Measurements from ENCODE around the gene TCF4. TPM values are rescaled to one million over a fixed set of nuclear protein-coding genes. Genes with fewer than 3 reads are reported as not detected.

Gene TCF4
- polyA plus RNA-seq, 1 experiment = 47.3 TPM

GRCh38 chr18:55510809-55511208 lies 77.2 kb downstream of the TCF4 start:
- POLR2A ChIA-PET = no interaction called here
- peak overlapping the region; percentile 63 for H3K27ac ChIP-seq (ENCODE audit: low read depth, low read length)
- H3K9me3 ChIP-seq (ENCODE audit: control insufficient read depth, insufficient read depth, low read length) = no peaks in the 10 kb centered on the region
- TF ChIP-seq CTCF (IDR thresholded peaks at IDR 0.05; ENCODE audit: low read depth, low read length) = no peak
- DNase-seq (ENCODE audit: low read depth, low spot score) = peak; percentile 32
- peak overlapping the region; percentile 21; the same call in 1 of the 2 replicates for H3K4me3 ChIP-seq (ENCODE audit: low read depth, low read length)
- H3K27me3 ChIP-seq (ENCODE audit: control insufficient read depth, insufficient read depth, low read length) = no peaks in the 10 kb centered on the region
- CTCF ChIA-PET = interaction anchor here (1.2 to 1.3 kb wide), 2 partner anchors 10 to 96 kb away, joined by 5 read pairs; no protein-coding TSS in a partner anchor

GRCh38 chr18:55509631-55510324 lies 78.2 kb downstream of the TCF4 start:
- no peak for TF ChIP-seq CTCF (IDR thresholded peaks at IDR 0.05; ENCODE audit: low read depth, low read length)
- Histone ChIP-seq H3K27me3 (ENCODE audit: control insufficient read depth, insufficient read depth, low read length) (no peaks in the 10 kb centered on the region), H3K4me3 (ENCODE audit: low read depth, low read length) (peak overlapping the region; percentile 49), H3K27ac (ENCODE audit: low read depth, low read length) (peak overlapping the region; percentile 76), H3K9me3 (ENCODE audit: control insufficient read depth, insufficient read depth, low read length) (no peaks in the 10 kb centered on the region)
- DNase-seq (ENCODE audit: low read depth, low spot score) = peak; percentile 23
- POLR2A ChIA-PET = no interaction called here
- CTCF ChIA-PET = interaction anchor here (1.3 to 1.6 kb wide), 2 partner anchors 95 to 276 kb away, joined by 3 to 5 read pairs; no protein-coding TSS in a partner anchor

GRCh38 chr18:55508651-55509050 lies 79.3 kb downstream of the TCF4 start:
- H3K27me3 ChIP-seq (ENCODE audit: control insufficient read depth, insufficient read depth, low read length) = no peaks in the 10 kb centered on the region
- POLR2A ChIA-PET = no interaction called here
- DNase-seq (ENCODE audit: low read depth, low spot score) = no peak
- no peak overlapping the region for H3K27ac ChIP-seq (ENCODE audit: low read depth, low read length)
- TF ChIP-seq CTCF (IDR thresholded peaks at IDR 0.05; ENCODE audit: low read depth, low read length) = no peak
- no peak overlapping the region for H3K4me3 ChIP-seq (ENCODE audit: low read depth, low read length)
- no peaks in the 10 kb centered on the region for H3K9me3 ChIP-seq (ENCODE audit: control insufficient read depth, insufficient read depth, low read length)
- CTCF ChIA-PET = interaction anchor here (1.6 kb wide), 1 partner anchor 275 kb away, joined by 3 read pairs; no protein-coding TSS in a partner anchor

GRCh38 chr18:55506074-55506473 lies 81.9 kb downstream of the TCF4 start:
- Histone ChIP-seq H3K27ac (ENCODE audit: low read depth, low read length) (no peak overlapping the region), H3K4me3 (ENCODE audit: low read depth, low read length) (no peak overlapping the region), H3K9me3 (ENCODE audit: control insufficient read depth, insufficient read depth, low read length) (no peaks in the 10 kb centered on the region), H3K27me3 (ENCODE audit: control insufficient read depth, insufficient read depth, low read length) (no peaks in the 10 kb centered on the region)
- POLR2A ChIA-PET = no interaction called here
- no peak for TF ChIP-seq CTCF (IDR thresholded peaks at IDR 0.05; ENCODE audit: low read depth, low read length)
- DNase-seq (ENCODE audit: low read depth, low spot score) = no peak
- CTCF ChIA-PET = no interaction called here

GRCh38 chr18:55504808-55505207 lies 83.2 kb downstream of the TCF4 start:
- Histone ChIP-seq H3K27ac (ENCODE audit: low read depth, low read length) (no peak overlapping the region), H3K9me3 (ENCODE audit: control insufficient read depth, insufficient read depth, low read length) (no peaks in the 10 kb centered on the region), H3K4me3 (ENCODE audit: low read depth, low read length) (no peak overlapping the region), H3K27me3 (ENCODE audit: control insufficient read depth, insufficient read depth, low read length) (no peaks in the 10 kb centered on the region)
- ChIA-PET CTCF (no interaction called here), POLR2A (no interaction called here)
- DNase-seq (ENCODE audit: low read depth, low spot score) = no peak
- TF ChIP-seq CTCF (IDR thresholded peaks at IDR 0.05; ENCODE audit: low read depth, low read length) = no peak

Measured in AG04450 (cell line).